Neural progenitor cell (in vitro differentiated cells): ENCODE measurements around the gene PHRF1. TPM values are rescaled to one million over a fixed set of nuclear protein-coding genes. Genes with fewer than 3 reads are reported as not detected.

Experiments used
- DNase-seq: peaks from one replicate; pipeline ENCODE4 v3.0.0-alpha.2; 2016; ENCODE audit warnings: low spot score
- H2AFZ ChIP-seq: fragments of 200-600 bp; sonication (generic); replicated peaks from 2 replicates; pipeline ENCODE4 v1.6.1; 2016; ENCODE audit warnings: antibody characterized with exemption
- H3F3A ChIP-seq: fragments of 200-600 bp; sonication (generic); 2 replicates; pipeline ENCODE4 v1.6.1; 2016; ENCODE audit warnings: antibody characterized with exemption, low read depth
- H3K27ac ChIP-seq: fragments of 200-600 bp; sonication (generic); 2 replicates; pipeline ENCODE4 v1.5.1; 2016; ENCODE audit warnings: mild to moderate bottlenecking
- H3K27me3 ChIP-seq: fragments of 200-600 bp; sonication (generic); 2 replicates; pipeline ENCODE4 v1.6.1; 2016; ENCODE audit warnings: mild to moderate bottlenecking, moderate library complexity
- H3K36me3 ChIP-seq: fragments of 200-600 bp; sonication (generic); 2 replicates; pipeline ENCODE4 v1.5.1; 2016
- H3K4me1 ChIP-seq: fragments of 200-600 bp; sonication (generic); 2 replicates; pipeline ENCODE4 v1.6.1; 2016; ENCODE audit warnings: mixed run types
- H3K4me2 ChIP-seq: fragments of 200-600 bp; sonication (generic); 2 replicates; pipeline ENCODE4 v1.6.1; 2016
- H3K4me3 ChIP-seq: fragments of 200-600 bp; sonication (generic); 2 replicates; pipeline ENCODE4 v1.5.1; 2016
- H3K79me2 ChIP-seq: fragments of 200-600 bp; sonication (generic); 2 replicates; pipeline ENCODE4 v1.6.1; 2016; ENCODE audit warnings: low read depth
- H3K9ac ChIP-seq: fragments of 200-600 bp; sonication (generic); 2 replicates; pipeline ENCODE4 v1.6.1; 2016
- H3K9me3 ChIP-seq: fragments of 200-600 bp; sonication (generic); 2 replicates; pipeline ENCODE4 v1.5.1; 2016; ENCODE audit warnings: low read depth
- H4K20me1 ChIP-seq: fragments of 200-600 bp; sonication (generic); 2 replicates; pipeline ENCODE4 v1.6.1; 2016; ENCODE audit warnings: low read depth
- H3K27ac Mint-ChIP-seq: 3 replicates; pipeline ENCODE4 v1.8.0; 2021; ENCODE audit warnings: mixed read lengths
- H3K27me3 Mint-ChIP-seq: 2 replicates; pipeline ENCODE4 v1.8.0; 2022; ENCODE audit warnings: low read depth, mild to moderate bottlenecking, inconsistent platforms, moderate library complexity, mixed read lengths; ENCODE audit not compliant: insufficient read depth
- H3K36me3 Mint-ChIP-seq: 3 replicates; pipeline ENCODE4 v1.8.0; 2021; ENCODE audit warnings: mixed read lengths
- H3K4me1 Mint-ChIP-seq: 3 replicates; pipeline ENCODE4 v1.8.0; 2021; ENCODE audit warnings: mixed read lengths
- H3K4me3 Mint-ChIP-seq: 3 replicates; pipeline ENCODE4 v1.8.0; 2021; ENCODE audit warnings: mild to moderate bottlenecking, moderate library complexity, mixed read lengths
- H3K9me3 Mint-ChIP-seq: 3 replicates; pipeline ENCODE4 v1.8.0; 2020; ENCODE audit warnings: mixed read lengths
- EZH2 ChIP-seq: fragments of 200-600 bp; sonication (generic); IDR thresholded peaks from 2 replicates; pipeline ENCODE4 v1.6.1; 2017; ENCODE audit warnings: antibody characterized with exemption, mild to moderate bottlenecking, moderate library complexity
- EZH2phosphoT487 ChIP-seq: fragments of 200-600 bp; sonication (generic); IDR thresholded peaks from 2 replicates; pipeline ENCODE4 v1.6.1; 2017; ENCODE audit warnings: antibody characterized with exemption
- total RNA-seq: library from RNA; depleted of rRNA; stranded (reverse); fragments of >200 nt; gene quantifications from 2 replicates; pipeline ENCODE4 v1.2.3, GENCODE V29; 2015; ENCODE audit warnings: low replicate concordance
- TF ChIP-seq, protein P1 (sequence below): fragments of 200-600 bp; sonication (generic); IDR thresholded peaks from 2 replicates; pipeline ENCODE4 v1.5.1; 2017; ENCODE audit warnings: antibody characterized with exemption, mild to moderate bottlenecking

PHRF1 gene
- total RNA-seq, 1 donor from 2014 or later = 9.8 TPM

GRCh38 chr11:606245-606644, 30.0 kb downstream of the PHRF1 start:
- H3K27me3 Mint-ChIP-seq = peaks cover 6% of the 10 kb centered on the region
- Histone ChIP-seq H3K4me1 (no peaks in the 10 kb centered on the region), H3K27ac (no peak overlapping the region), H3K4me3 (no peak overlapping the region), H2AFZ (no peak overlapping the region), H4K20me1 (peaks cover 16% of the 10 kb centered on the region), H3K9me3 (no peaks in the 10 kb centered on the region), H3K27me3 (no peaks in the 10 kb centered on the region), H3K4me2 (no peak overlapping the region), H3K36me3 (no peaks in the 10 kb centered on the region), H3F3A (no peaks in the 10 kb centered on the region), H3K9ac (no peak overlapping the region), H3K79me2 (no peaks in the 10 kb centered on the region)
- H3K4me1 Mint-ChIP-seq = no peaks in the 10 kb centered on the region
- no peak for TF ChIP-seq EZH2phosphoT487
- TF ChIP-seq EZH2 = no peak
- TF ChIP-seq, protein P1, sequence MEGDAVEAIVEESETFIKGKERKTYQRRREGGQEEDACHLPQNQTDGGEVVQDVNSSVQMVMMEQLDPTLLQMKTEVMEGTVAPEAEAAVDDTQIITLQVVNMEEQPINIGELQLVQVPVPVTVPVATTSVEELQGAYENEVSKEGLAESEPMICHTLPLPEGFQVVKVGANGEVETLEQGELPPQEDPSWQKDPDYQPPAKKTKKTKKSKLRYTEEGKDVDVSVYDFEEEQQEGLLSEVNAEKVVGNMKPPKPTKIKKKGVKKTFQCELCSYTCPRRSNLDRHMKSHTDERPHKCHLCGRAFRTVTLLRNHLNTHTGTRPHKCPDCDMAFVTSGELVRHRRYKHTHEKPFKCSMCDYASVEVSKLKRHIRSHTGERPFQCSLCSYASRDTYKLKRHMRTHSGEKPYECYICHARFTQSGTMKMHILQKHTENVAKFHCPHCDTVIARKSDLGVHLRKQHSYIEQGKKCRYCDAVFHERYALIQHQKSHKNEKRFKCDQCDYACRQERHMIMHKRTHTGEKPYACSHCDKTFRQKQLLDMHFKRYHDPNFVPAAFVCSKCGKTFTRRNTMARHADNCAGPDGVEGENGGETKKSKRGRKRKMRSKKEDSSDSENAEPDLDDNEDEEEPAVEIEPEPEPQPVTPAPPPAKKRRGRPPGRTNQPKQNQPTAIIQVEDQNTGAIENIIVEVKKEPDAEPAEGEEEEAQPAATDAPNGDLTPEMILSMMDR = no peak
- DNase-seq = no peak
- no peak overlapping the region for H3K27ac Mint-ChIP-seq
- no peaks in the 10 kb centered on the region for H3K9me3 Mint-ChIP-seq
- H3K4me3 Mint-ChIP-seq = no peak overlapping the region
- peaks cover 21% of the 10 kb centered on the region for H3K36me3 Mint-ChIP-seq

DNA sequence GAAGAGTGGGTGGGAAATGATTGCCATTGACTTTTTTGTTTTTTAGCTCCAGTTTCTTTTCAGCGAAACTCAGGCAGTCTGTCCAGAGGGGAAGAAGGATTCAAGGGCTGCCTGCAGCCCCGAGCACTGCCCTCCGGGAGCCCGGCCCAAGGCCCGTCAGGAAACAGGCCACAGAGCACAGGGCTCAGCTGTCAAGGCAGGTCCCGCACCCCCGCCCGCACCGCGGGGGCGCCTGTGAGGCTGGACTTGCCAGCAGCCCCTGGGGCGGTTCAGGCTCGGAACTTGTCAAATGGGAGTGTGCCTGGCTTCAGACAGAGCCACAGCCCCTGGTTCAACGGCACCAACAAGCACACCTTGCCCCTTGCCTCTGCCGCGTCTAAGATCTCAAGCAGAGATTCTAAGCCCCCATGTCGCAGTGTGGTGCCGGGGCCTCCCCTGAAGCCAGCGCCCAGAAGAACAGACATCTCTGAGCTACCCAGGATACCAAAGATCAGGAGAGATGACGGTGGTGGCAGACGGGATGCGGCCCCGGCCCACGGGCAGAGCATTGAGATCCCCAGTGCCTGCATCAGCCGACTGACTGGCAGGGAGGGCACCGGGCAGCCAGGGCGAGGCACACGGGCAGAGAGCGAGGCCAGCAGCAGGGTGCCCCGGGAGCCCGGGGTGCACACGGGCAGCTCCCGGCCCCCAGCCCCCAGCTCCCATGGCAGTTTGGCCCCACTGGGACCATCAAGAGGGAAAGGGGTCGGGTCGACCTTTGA, 30.9 kb downstream of the PHRF1 start:
- no peak overlapping the region for H3K9ac ChIP-seq
- H3K27ac Mint-ChIP-seq = no peak overlapping the region
- H3K4me3 Mint-ChIP-seq = no peak overlapping the region
- H3K4me1 Mint-ChIP-seq = no peaks in the 10 kb centered on the region
- no peaks in the 10 kb centered on the region for H3K27me3 ChIP-seq
- H3K27me3 Mint-ChIP-seq = peaks cover 8% of the 10 kb centered on the region
- H3K4me1 ChIP-seq = no peaks in the 10 kb centered on the region
- DNase-seq = no peak
- H3K79me2 ChIP-seq = no peaks in the 10 kb centered on the region
- H3K36me3 ChIP-seq = no peaks in the 10 kb centered on the region
- peaks cover 16% of the 10 kb centered on the region for H3K36me3 Mint-ChIP-seq
- H4K20me1 ChIP-seq = peaks cover 25% of the 10 kb centered on the region
- no peak overlapping the region for H3K4me2 ChIP-seq
- H3K9me3 ChIP-seq = no peaks in the 10 kb centered on the region
- H3K4me3 ChIP-seq = no peak overlapping the region
- no peak overlapping the region for H2AFZ ChIP-seq
- TF ChIP-seq EZH2phosphoT487 (no peak), EZH2 (no peak)
- TF ChIP-seq, protein P1 = no peak
- H3K27ac ChIP-seq = no peak overlapping the region
- peaks cover 5% of the 10 kb centered on the region for H3F3A ChIP-seq
- no peaks in the 10 kb centered on the region for H3K9me3 Mint-ChIP-seq

- no peaks in the 10 kb centered on the region for H3K27me3 ChIP-seq
- Mint-ChIP-seq H3K27me3 (peaks cover 13% of the 10 kb centered on the region), H3K4me1 (no peaks in the 10 kb centered on the region), H3K36me3 (peaks cover 16% of the 10 kb centered on the region), H3K27ac (no peak overlapping the region), H3K9me3 (no peaks in the 10 kb centered on the region), H3K4me3 (no peak overlapping the region)
- no peak for DNase-seq
- peaks cover 12% of the 10 kb centered on the region for H3F3A ChIP-seq
- H3K4me1 ChIP-seq = no peaks in the 10 kb centered on the region
- no peak overlapping the region for H2AFZ ChIP-seq
- H3K4me2 ChIP-seq = no peak overlapping the region
- H3K27ac ChIP-seq = no peak overlapping the region
- no peak overlapping the region for H3K4me3 ChIP-seq
- peaks cover 34% of the 10 kb centered on the region for H4K20me1 ChIP-seq
- no peaks in the 10 kb centered on the region for H3K79me2 ChIP-seq
- no peaks in the 10 kb centered on the region for H3K9me3 ChIP-seq
- H3K9ac ChIP-seq = no peak overlapping the region
- no peaks in the 10 kb centered on the region for H3K36me3 ChIP-seq
- TF ChIP-seq EZH2phosphoT487 (no peak), EZH2 (no peak)
- TF ChIP-seq, protein P1 = no peak
Measured at GRCh38 chr11:607971-608659, 31.8 kb downstream of the PHRF1 start.
